Loucy (cell line): ENCODE measurements around the gene ABLIM2.

Experiments used
- H2AFZ ChIP-seq: fragments of 200-600 bp; sonication (generic); 2 replicates; pipeline ENCODE4 v1.6.0; 2016; ENCODE audit warnings: antibody characterized with exemption, mild to moderate bottlenecking, low read length, moderate library complexity
- H3F3A ChIP-seq: fragments of 200-600 bp; 2 replicates; pipeline ENCODE4 v1.6.0; 2016; ENCODE audit warnings: antibody characterized with exemption, low read depth, mild to moderate bottlenecking
- H3K27me3 ChIP-seq: fragments of 200-600 bp; sonication (generic); 2 replicates; pipeline ENCODE4 v1.6.1; 2014; ENCODE audit warnings: low read length, mild to moderate bottlenecking; ENCODE audit not compliant: insufficient read depth, poor library complexity, severe bottlenecking
- H3K36me3 ChIP-seq: fragments of 200-600 bp; sonication (generic); 2 replicates; pipeline ENCODE4 v1.6.1; 2016; ENCODE audit warnings: low read length; ENCODE audit not compliant: insufficient read depth
- H3K4me1 ChIP-seq: fragments of 200-600 bp; sonication (generic); 2 replicates; pipeline ENCODE4 v1.5.1; 2014; ENCODE audit warnings: low read length, mild to moderate bottlenecking; ENCODE audit not compliant: insufficient read depth, poor library complexity, severe bottlenecking
- H3K4me2 ChIP-seq: fragments of 200-600 bp; sonication (generic); 2 replicates; pipeline ENCODE4 v1.6.0; 2014; ENCODE audit warnings: antibody characterized with exemption, low read length, low read depth, mild to moderate bottlenecking; ENCODE audit not compliant: poor library complexity, severe bottlenecking
- H3K4me3 ChIP-seq: fragments of 200-600 bp; sonication (generic); 2 replicates; pipeline ENCODE4 v1.5.1; 2014; ENCODE audit warnings: low read length, mild to moderate bottlenecking, mixed read lengths; ENCODE audit not compliant: poor library complexity, severe bottlenecking
- H3K79me2 ChIP-seq: fragments of 200-600 bp; sonication (generic); 2 replicates; pipeline ENCODE4 v1.6.1; 2014; ENCODE audit warnings: low read length; ENCODE audit not compliant: insufficient read depth
- H3K9ac ChIP-seq: fragments of 200-600 bp; sonication (generic); 2 replicates; pipeline ENCODE4 v1.6.0; 2014; ENCODE audit warnings: mild to moderate bottlenecking, low read depth, low read length, moderate library complexity; ENCODE audit not compliant: poor library complexity, severe bottlenecking
- H3K9me2 ChIP-seq: fragments of 200-600 bp; sonication (generic); replicated peaks from 2 replicates; pipeline ENCODE4 v1.6.1; 2016; ENCODE audit warnings: low read depth, low read length, mixed read lengths
- H3K9me3 ChIP-seq: fragments of 200-600 bp; sonication (generic); 2 replicates; pipeline ENCODE4 v1.6.1; 2014; ENCODE audit warnings: mild to moderate bottlenecking, antibody characterized with exemption, low read length, low read depth; ENCODE audit not compliant: insufficient read depth
- H4K20me1 ChIP-seq: fragments of 200-600 bp; sonication (generic); 2 replicates; pipeline ENCODE4 v1.6.0; 2014; ENCODE audit warnings: antibody characterized with exemption, low read length, mild to moderate bottlenecking; ENCODE audit not compliant: insufficient read depth, poor library complexity, severe bottlenecking
- CTCF ChIP-seq: fragments of 200-600 bp; sonication (generic); conservative IDR thresholded peaks from 2 replicates; pipeline ENCODE4 v1.5.1; 2014; ENCODE audit warnings: mild to moderate bottlenecking, antibody characterized with exemption, low read length
- EZH2phosphoT487 ChIP-seq: fragments of 200-600 bp; IDR thresholded peaks from 2 replicates; pipeline ENCODE4 v1.6.1; 2018; ENCODE audit warnings: antibody characterized with exemption, mild to moderate bottlenecking, moderate library complexity, borderline replicate concordance

Gene ABLIM2

DNA sequence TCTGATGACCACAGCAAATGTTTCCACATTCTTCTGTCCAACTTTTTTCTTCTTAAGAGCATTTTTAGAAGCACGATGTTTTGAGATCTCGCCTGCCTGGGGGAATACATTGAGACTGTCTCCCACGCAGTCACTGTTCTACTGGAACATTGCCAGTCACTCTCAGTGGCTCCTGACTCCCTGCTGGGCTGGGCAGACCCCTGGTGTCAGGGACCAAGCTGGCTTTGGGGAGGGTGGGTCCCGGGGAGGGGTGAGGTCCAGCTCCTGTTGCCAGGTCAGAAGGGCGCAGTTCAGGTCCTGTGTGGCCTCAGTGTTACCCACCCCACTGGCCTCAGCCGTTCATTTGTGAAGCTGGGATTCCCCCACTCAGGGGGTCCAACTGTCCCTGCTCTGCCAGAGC is 18.9 kb upstream of the ABLIM2 start:
- Histone ChIP-seq H3K79me2 (no peaks in the 10 kb centered on the region), H3K4me2 (no peak overlapping the region), H3K9me2 (no peaks in the 10 kb centered on the region), H3K4me1 (no peaks in the 10 kb centered on the region), H3K9me3 (no peaks in the 10 kb centered on the region), H3K36me3 (no peaks in the 10 kb centered on the region), H2AFZ (no peak overlapping the region), H3K27me3 (no peaks in the 10 kb centered on the region), H3K4me3 (no peak overlapping the region), H4K20me1 (no peaks in the 10 kb centered on the region), H3F3A (no peaks in the 10 kb centered on the region), H3K9ac (no peak overlapping the region)
- TF ChIP-seq EZH2phosphoT487: no peak
- no peak for TF ChIP-seq CTCF

- Histone ChIP-seq H3K4me2 (no peak overlapping the region), H3K79me2 (no peaks in the 10 kb centered on the region), H3K4me1 (no peaks in the 10 kb centered on the region), H3K36me3 (no peaks in the 10 kb centered on the region), H3K9me2 (no peaks in the 10 kb centered on the region), H4K20me1 (no peaks in the 10 kb centered on the region), H3K4me3 (no peak overlapping the region), H3K9ac (no peak overlapping the region), H3F3A (no peaks in the 10 kb centered on the region), H3K9me3 (no peaks in the 10 kb centered on the region), H2AFZ (no peak overlapping the region), H3K27me3 (no peaks in the 10 kb centered on the region)
- TF ChIP-seq CTCF (peak; percentile 89), EZH2phosphoT487 (no peak)
Observed at GRCh38 chr4:8176547-8177399, 18.2 kb upstream of the ABLIM2 start.

DNA sequence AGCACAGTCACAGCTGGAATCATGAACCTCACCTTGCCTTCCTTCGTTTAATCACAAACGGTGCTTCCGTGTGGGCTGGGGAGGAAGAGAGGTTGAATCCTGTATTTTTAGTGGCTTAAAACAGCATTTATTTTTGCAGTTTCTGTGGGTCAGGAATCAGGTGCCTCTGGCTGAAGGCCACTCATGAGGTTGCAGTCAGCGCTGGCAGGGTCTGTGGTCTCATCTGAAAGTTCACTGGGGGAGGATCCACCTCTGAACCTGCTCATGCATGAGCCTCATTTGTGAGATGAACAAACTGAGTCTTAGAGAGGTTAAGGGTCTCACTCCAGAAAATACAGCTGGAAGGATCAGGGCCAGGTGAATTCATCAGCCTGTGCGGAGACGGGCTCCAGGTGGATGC is 17.1 kb upstream of the ABLIM2 start:
- Histone ChIP-seq H3K27me3 (no peaks in the 10 kb centered on the region), H3K79me2 (no peaks in the 10 kb centered on the region), H3K9me2 (no peaks in the 10 kb centered on the region), H3K4me2 (no peak overlapping the region), H3K9ac (no peak overlapping the region), H2AFZ (no peak overlapping the region), H3K9me3 (no peaks in the 10 kb centered on the region), H3K4me3 (no peak overlapping the region), H4K20me1 (no peaks in the 10 kb centered on the region), H3K4me1 (no peaks in the 10 kb centered on the region), H3K36me3 (no peaks in the 10 kb centered on the region), H3F3A (no peaks in the 10 kb centered on the region)
- TF ChIP-seq CTCF: no peak
- TF ChIP-seq EZH2phosphoT487: no peak
